GM11168 (cell line): ENCODE measurements around the gene HRH1.
"Not testable (repeated sequence)": the region's sequence is repeated elsewhere in the genome, so short reads cannot be mapped to it uniquely, and the experiment has no call there.

Experiments used
- in situ Hi-C: fragments of 300-500 bp; cut with MboI; formaldehyde crosslinking; loops from one replicate; pipeline ENCODE4 v1.12.0; 2022; ENCODE audit warnings: low sequenced_read_pairs; ENCODE audit not compliant: unreplicated experiment

HRH1 gene

GRCh38 chr3:11201251-11202019 is 47.1 kb downstream of the HRH1 start:
- in situ Hi-C loops = no loop called here

DNA sequence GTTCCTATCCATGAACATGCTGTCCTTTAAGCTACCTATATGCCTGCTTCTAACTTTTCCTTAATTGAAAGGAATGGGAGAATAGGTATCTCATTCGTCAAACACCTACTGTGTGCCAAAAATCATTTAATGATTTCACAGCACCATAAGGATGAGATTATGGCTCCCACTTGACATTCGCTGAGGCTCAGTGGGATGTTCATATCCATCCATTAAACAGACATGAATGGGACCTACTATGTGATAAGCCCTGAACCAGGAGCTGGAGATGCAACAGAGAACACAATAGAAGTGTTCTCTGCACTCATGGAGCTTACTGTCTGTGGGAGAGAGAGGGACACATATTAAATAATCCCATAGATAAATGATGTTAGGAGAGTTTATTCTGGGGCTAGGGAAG is 49.7 kb downstream of the HRH1 start:
- in situ Hi-C loops = no loop called here

DNA sequence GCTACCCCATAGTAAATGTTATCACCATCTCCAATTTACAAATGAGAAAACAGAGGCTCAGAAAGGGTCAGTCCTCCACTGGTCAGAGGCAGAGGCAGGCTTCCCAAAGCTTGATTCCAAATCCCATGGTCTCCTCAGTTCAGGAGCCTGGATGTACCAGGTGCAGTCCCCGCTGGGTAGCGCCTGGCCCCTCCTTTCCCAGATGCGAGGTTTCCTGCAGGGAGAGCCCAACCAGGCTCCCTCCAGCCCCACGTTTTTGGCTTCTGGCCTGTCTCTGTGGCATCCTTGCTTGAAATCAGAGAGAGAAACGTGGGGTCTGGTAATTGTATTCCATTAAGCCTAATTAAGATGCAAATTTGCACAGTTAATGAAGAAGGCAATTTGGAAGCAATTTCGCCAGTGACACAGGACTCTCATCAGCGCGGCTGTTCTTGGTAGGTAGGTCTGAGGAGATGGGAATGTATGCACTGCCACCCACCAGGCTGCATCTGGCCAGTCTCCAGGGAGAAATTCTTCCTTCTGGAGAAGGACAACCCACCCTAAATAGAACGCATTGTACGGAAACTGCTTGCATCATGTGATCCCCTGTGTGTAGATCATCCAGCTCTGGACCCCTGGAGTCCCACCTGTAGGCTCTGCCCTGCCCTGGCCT is 50.5 kb downstream of the HRH1 start:
- in situ Hi-C loops = no loop called here

- in situ Hi-C loops = not testable (repeated sequence)
Observed at GRCh38 chr3:11205881-11206280, 51.6 kb downstream of the HRH1 start.

GRCh38 chr3:11206316-11206715 is 52.0 kb downstream of the HRH1 start:
- in situ Hi-C loops = no loop called here

- in situ Hi-C loops = no loop called here
Observed at GRCh38 chr3:11206953-11207352, 52.7 kb downstream of the HRH1 start.

DNA sequence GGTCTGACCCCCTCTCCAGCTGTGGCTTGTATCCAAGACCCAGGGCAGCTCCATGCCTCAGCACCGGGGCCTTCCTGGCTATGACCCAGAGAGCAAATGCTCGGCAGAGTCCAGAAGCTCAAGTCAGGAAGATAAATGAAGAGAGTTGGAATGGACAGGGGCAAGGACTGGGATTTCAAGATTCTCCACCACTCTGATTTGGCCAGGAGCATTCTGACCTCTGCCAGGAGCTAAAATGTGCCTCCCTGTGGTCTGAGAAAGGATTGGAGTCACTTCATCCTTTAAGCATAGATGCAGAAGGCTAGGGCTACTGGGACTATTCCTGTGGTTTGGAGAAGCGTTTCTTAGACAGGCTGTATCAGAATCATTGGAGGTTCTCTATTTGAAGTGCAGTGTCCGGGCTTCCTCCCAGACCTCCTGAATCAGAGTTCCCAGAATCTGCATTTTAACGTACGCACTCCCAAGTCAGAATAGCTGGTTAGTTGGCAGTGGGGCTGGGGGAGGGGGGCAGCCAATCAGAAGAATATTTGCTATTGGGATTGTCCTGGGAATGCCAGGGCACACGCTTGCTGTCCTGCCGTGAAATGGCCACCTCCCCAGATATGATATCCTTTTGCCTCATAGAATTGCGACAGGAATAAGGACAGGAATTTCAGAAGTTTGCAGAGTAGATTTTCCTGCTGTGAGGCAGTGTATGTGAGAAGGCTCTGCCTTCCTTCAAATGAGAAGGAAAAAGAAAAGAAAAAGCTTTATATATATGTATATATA is 57.4 kb downstream of the HRH1 start:
- in situ Hi-C loops = no loop called here

DNA sequence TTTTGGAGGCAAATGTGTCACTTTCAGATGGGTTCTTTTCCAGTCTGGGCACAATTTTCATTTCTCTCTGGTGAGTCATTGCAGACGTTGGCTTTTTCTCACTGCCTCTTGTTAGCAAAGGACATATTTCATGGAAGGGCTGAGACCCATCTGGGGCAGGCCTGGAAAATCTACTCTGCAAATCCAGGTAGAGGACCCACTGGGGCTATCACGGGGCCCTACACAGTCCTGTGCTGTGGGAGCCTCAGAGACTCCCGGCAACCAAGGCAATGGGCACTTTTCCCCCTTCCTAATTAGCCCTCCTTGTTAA is 58.0 kb downstream of the HRH1 start:
- in situ Hi-C loops = no loop called here

DNA sequence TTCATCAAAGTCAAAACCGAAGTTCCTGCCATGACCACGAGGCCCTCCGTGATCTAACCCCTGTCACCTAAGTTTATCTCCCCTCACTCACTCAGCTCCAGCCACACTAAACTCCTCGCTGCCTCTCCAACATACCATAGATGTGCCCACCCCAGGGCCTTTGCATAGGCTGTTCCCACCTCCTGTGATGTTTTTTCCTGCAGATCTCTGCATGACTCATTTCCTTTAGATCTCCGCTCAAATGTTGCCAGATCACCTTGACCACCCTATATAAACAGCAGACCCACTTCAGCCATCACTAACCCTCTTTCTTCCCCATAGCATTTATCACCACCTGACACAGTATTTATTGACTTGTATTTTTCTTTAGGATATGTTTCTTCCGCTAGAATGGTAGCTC is 58.5 kb downstream of the HRH1 start:
- in situ Hi-C loops = no loop called here

- in situ Hi-C loops = no loop called here
Observed at GRCh38 chr3:11213810-11214450, 59.6 kb downstream of the HRH1 start.

DNA sequence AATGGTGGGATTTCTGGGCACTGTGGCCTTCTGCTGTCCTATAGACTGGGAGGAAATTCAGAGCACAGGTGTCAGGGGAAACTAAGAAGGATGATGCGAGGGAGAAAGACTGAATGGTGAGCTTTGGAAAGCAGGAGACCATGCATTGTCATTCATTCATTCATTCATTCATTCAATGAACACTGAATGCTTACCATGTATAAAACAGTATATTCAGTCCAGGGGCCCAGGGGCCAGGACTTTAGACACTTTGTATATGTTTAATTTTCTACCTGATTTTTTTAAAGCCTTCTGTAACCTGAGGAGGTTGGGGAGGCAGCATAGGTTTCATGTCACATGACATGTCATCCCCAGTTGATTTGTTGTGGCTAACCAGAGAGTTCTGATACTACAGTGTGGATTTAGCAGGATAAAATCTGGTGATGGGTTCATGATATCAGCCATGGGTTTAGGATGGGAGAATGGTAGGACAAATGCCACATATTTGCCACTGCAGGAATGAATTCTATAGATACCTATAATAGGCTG is 60.2 kb downstream of the HRH1 start:
- in situ Hi-C loops = no loop called here

DNA sequence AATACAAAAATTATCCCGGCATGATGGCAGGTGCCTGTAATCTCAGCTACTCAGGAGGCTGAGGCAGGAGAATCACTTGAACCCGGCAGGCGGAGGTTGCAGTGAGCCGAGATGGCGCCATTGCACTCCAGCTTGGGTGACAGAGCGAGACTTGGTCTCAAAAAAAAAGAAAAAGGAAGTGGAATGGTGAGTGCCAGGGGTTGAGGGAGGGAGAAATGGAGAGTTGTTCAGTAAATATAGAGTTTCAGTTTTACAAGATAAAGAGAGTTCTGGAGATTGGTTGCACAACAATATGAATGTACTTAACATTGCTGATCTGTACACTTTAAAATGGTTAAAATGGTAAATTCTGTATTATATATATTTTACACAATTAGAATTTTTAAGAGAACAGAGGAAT is 63.1 kb downstream of the HRH1 start:
- in situ Hi-C loops = not testable (repeated sequence)

DNA sequence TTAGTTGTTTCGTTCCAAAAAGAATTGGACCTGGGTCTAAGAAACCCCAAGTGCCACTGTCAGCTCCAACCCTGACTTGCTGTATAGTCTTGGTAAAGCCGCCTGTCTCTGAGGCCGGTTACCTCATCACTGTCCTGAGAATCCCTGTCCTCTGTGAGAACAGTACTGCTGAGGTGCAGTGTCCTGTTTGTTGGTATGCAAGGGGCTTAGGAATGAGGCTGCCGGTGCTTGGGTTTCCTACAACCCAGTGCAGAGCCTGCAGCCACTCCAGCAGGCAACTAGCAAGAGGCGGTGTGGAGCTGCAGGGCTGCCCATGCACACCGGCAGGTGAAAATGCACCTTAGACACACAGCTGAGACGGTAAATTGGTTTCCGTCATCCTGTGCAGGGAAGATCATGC is 65.9 kb downstream of the HRH1 start:
- in situ Hi-C loops = no loop called here

DNA sequence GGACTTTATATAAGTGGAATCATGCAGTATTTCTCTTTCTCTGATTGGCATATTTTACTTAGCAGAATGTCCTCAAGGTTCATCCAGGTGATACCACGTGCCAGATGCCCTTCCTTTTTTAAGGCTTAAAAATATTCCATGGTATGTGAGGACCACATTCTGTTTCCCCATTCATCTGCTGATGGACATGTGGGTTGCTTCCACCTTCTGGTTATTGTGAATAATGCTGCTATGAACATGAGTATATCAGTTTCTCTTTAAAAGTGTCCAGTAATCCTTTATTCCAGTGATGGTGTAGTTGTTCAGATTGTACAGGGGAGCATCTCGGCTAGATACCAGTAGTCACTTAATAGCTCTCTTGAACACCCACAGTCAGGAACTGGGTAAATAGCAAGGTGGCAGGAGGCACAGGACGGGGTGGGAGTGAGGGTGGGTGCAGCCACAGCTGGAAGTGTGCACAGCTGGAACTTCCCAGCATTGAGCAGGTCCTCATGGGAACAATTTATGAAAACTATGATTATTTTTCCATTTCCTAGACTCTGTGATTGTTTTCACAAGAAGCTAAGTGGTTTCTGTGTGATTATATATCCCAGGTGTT is 67.6 kb downstream of the HRH1 start:
- in situ Hi-C loops = no loop called here

DNA sequence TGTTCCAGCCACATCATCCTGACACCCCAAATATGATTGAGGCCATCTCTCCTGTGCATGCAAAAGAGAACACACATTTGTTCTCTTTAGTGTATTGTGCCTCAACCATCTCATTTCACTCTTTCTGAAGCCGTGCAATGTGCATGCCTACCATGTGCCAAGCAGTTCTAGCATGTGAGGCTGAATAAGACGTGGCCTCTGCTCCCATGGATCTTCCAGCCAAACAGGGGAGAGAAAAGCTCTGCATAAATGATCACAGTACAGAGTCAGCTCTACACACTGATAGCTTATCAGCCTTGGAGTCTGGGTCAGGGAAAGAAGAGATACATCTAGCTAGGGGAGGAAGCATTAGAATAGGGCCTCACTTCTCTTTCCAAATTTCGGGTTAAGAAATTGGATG is 69.7 kb downstream of the HRH1 start:
- in situ Hi-C loops = no loop called here

DNA sequence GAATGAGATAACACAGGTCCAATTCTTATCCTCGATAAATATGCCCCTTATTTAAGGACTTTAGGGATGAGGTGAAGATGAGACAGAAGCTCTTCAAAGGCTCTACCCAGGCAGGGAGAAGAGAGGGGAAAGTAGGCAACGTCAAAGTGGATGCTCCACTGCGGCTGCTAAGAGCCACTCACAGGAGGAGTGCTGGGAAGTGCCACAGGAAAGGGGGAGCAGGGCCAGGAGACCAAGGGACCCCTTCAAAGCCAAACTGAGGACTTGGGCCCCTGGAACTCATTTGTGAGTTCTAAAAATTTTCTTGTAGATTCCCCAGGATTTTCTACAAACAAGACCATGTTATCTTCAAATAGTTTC is 70.6 kb downstream of the HRH1 start:
- in situ Hi-C loops = loop anchor here (25.0 kb wide), 1 partner anchor 437 kb away; no protein-coding TSS in a partner anchor

DNA sequence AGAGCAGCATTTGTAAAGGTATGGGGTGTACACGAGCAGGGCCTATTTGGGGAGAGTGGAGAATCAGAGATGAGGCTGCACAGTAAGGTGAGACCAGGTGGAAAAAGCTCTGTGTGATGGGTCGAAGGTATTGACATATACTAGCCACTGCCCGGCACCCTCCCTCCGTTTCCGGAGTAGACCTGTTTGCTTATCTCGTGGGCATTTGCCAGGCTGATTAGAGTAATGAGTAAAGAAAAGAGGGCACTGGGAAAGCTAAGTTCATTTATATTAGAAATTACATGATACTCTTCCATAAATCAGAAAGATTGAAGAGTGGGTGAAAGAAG is 71.7 kb downstream of the HRH1 start:
- in situ Hi-C loops = loop anchor here (25.0 kb wide), 1 partner anchor 436 kb away; no protein-coding TSS in a partner anchor

DNA sequence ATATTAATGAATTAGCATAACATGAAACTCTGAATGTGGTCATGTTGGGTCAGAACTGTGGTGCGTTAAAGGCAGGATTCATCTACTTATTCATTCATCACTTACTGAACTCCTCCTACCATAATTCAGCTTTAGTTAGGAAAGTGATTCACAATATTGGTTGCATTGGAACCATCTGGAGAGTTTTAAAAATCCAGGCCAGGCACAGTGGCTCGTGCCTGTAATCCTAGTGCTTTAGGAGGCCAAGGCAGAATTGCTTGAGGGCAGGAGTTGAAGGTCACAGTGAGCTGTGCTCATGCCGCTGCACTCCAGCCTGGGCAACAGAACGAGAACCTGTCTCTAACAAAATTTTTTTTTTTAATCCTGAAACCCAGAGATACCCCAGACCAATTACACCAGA is 73.7 kb downstream of the HRH1 start:
- in situ Hi-C loops = loop anchor here (25.0 kb wide), 1 partner anchor 434 kb away; no protein-coding TSS in a partner anchor

DNA sequence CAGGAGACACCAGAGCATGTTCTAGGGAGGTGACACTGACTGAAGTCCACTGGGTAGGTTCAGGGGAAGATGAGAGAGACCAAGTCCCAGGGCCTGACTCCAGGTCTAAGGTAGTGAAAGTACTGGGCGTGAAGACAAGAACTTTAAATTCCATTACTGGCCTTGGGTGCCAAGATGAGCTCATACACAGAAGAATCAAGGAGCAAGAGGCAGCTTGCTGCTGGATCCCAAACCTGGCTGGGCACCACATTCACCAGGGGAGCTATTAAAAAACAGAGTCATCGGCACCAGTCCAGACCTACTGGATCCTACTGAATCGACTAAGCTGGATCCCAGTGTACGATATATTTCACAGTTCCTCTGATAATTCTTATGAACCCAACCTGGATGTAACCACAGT is 75.8 kb downstream of the HRH1 start:
- in situ Hi-C loops = loop anchor here (25.0 kb wide), 1 partner anchor 432 kb away; no protein-coding TSS in a partner anchor

- in situ Hi-C loops = loop anchor here (25.0 kb wide), 1 partner anchor 431 kb away; no protein-coding TSS in a partner anchor
Observed at GRCh38 chr3:11230832-11231231, 76.5 kb downstream of the HRH1 start.
